Measurements from ENCODE around the gene SERBP1. TPM values are rescaled to one million over a fixed set of nuclear protein-coding genes. Genes with fewer than 3 reads are reported as not detected.

The SERBP1 gene
- total and polyA plus RNA-seq, 5 donors from 2014 or later, result 131 to 148 (median 137) TPM

GRCh38 chr1:67382292-67382691 lies 47.9 kb downstream of the SERBP1 start:
- peaks cover 4 to 35% (median 8%) of the 10 kb centered on the region in 7 donors for H3K9me3 Mint-ChIP-seq
- H3K4me3 Mint-ChIP-seq, result no peak overlapping the region
- Histone ChIP-seq H3K9me3 (ENCODE audit: control insufficient read depth in 2 of 2, low read length in 2 of 2) (peaks cover 15 to 19% of the 10 kb centered on the region in 2 experiments), H3K36me3 (ENCODE audit: control insufficient read depth, insufficient read depth, low read length) (peaks cover 37% of the 10 kb centered on the region), H3K27ac (ENCODE audit: insufficient read depth, low read length, poor library complexity, severe bottlenecking) (no peak overlapping the region), H3K4me1 (ENCODE audit: control insufficient read depth, insufficient read depth, low read length, poor library complexity, severe bottlenecking) (no peaks in the 10 kb centered on the region), H3K4me3 (ENCODE audit: low read depth, low read length) (no peak overlapping the region), H3K27me3 (ENCODE audit: control insufficient read depth, insufficient read depth, low read length) (no peaks in the 10 kb centered on the region)
- DNase-seq (no peak), ATAC-seq (ENCODE audit: low read depth in 2 of 2) (no peak)
- H3K36me3 Mint-ChIP-seq, result peaks cover 32% of the 10 kb centered on the region
- H3K27ac Mint-ChIP-seq, result no peak overlapping the region
- H3K4me1 Mint-ChIP-seq, result peaks cover 0 to 5% (median 0%) of the 10 kb centered on the region in 4 donors
- no peaks in the 10 kb centered on the region for H3K27me3 Mint-ChIP-seq

DNA sequence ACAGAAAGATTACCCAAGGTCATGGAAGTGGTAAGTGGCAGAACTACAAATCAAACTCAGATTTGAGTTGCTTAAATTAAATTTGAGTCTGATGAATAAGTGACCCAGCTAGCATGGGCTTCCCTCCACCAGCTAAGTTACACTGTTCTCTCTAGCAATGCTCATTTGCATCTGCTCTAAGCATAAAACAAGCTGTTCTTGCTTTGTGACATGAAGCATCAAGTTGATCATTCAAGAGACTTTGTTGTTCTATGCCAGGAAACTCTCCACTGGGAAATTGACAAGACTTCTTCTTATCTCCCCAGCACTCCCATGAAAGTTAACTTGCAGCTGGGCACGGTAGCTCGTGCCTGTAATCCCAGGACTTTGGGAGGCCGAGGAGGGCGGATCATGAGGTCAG lies 49.0 kb downstream of the SERBP1 start:
- Histone ChIP-seq H3K4me1 (ENCODE audit: control insufficient read depth, insufficient read depth, low read length, poor library complexity, severe bottlenecking) (no peaks in the 10 kb centered on the region), H3K27me3 (ENCODE audit: control insufficient read depth, insufficient read depth, low read length) (no peaks in the 10 kb centered on the region), H3K27ac (ENCODE audit: insufficient read depth, low read length, poor library complexity, severe bottlenecking) (no peak overlapping the region), H3K9me3 (ENCODE audit: control insufficient read depth in 2 of 2, low read length in 2 of 2) (peaks cover 15 to 19% of the 10 kb centered on the region in 2 experiments), H3K36me3 (ENCODE audit: control insufficient read depth, insufficient read depth, low read length) (peaks cover 33% of the 10 kb centered on the region), H3K4me3 (ENCODE audit: low read depth, low read length) (no peak overlapping the region)
- Mint-ChIP-seq H3K4me3 (no peak overlapping the region), H3K4me1 (peaks cover 0 to 5% (median 0%) of the 10 kb centered on the region in 4 donors), H3K27me3 (no peaks in the 10 kb centered on the region), H3K27ac (no peak overlapping the region), H3K36me3 (peaks cover 36% of the 10 kb centered on the region), H3K9me3 (peaks cover 4 to 35% (median 8%) of the 10 kb centered on the region in 7 donors)
- ATAC-seq (ENCODE audit: low read depth in 2 of 2), result no peak
- no peak for DNase-seq

- H3K4me3 ChIP-seq (ENCODE audit: low read depth, low read length), result no peak overlapping the region
- Mint-ChIP-seq H3K27ac (no peak overlapping the region), H3K9me3 (peaks cover 0 to 5% (median under 1%) of the 10 kb centered on the region in 7 donors), H3K27me3 (no peaks in the 10 kb centered on the region), H3K36me3 (peaks cover 17% of the 10 kb centered on the region), H3K4me1 (no peaks in the 10 kb centered on the region), H3K4me3 (no peak overlapping the region)
- H3K9me3 ChIP-seq (ENCODE audit: control insufficient read depth in 2 of 2, low read length in 2 of 2), result no peaks in the 10 kb centered on the region
- no peaks in the 10 kb centered on the region for H3K4me1 ChIP-seq (ENCODE audit: control insufficient read depth, insufficient read depth, low read length, poor library complexity, severe bottlenecking)
- DNase-seq, result no peak
- H3K36me3 ChIP-seq (ENCODE audit: control insufficient read depth, insufficient read depth, low read length), result peaks cover 14% of the 10 kb centered on the region
- H3K27me3 ChIP-seq (ENCODE audit: control insufficient read depth, insufficient read depth, low read length), result no peaks in the 10 kb centered on the region
- ATAC-seq (ENCODE audit: low read depth in 2 of 2), result no peak
- H3K27ac ChIP-seq (ENCODE audit: insufficient read depth, low read length, poor library complexity, severe bottlenecking), result no peak overlapping the region
These were observed 52.9 kb downstream of the SERBP1 start for GRCh38 chr1:67377253-67377652.

DNA sequence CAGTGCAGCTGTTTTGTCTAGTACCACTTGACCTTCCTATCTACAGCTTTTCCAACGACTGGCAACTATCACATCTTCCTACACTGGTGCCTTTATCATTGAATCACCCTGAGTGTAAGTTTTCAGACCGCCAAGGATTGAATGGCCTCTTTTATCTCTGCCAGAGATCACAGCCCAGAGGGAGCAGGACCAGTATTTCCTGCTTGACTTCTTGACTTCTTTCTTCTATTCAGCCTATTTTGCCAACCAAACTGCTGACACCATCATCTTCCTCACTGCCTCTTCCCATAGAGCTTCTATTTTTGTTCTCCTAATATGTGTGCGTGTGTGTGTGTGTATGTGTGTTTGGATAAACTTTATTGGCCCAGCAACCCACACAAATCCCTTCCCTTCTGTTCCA lies 53.8 kb downstream of the SERBP1 start:
- Mint-ChIP-seq H3K27me3 (no peaks in the 10 kb centered on the region), H3K36me3 (peaks cover 19% of the 10 kb centered on the region), H3K4me1 (no peaks in the 10 kb centered on the region), H3K4me3 (no peak overlapping the region), H3K9me3 (peaks cover 0 to 5% (median 0%) of the 10 kb centered on the region in 7 donors), H3K27ac (peak overlapping the region in 1 of 3 donors; percentile 5)
- Histone ChIP-seq H3K4me1 (ENCODE audit: control insufficient read depth, insufficient read depth, low read length, poor library complexity, severe bottlenecking) (no peaks in the 10 kb centered on the region), H3K4me3 (ENCODE audit: low read depth, low read length) (no peak overlapping the region), H3K36me3 (ENCODE audit: control insufficient read depth, insufficient read depth, low read length) (peaks cover 14% of the 10 kb centered on the region), H3K9me3 (ENCODE audit: control insufficient read depth in 2 of 2, low read length in 2 of 2) (no peaks in the 10 kb centered on the region), H3K27ac (ENCODE audit: insufficient read depth, low read length, poor library complexity, severe bottlenecking) (no peak overlapping the region), H3K27me3 (ENCODE audit: control insufficient read depth, insufficient read depth, low read length) (no peaks in the 10 kb centered on the region)
- DNase-seq (no peak), ATAC-seq (ENCODE audit: low read depth in 2 of 2) (no peak)

- no peaks in the 10 kb centered on the region for H3K9me3 Mint-ChIP-seq
- H3K27ac Mint-ChIP-seq, result no peak overlapping the region
These were observed 57.3 kb downstream of the SERBP1 start for GRCh38 chr1:67372898-67373297.

GRCh38 chr1:67372136-67372535 lies 58.1 kb downstream of the SERBP1 start:
- H3K36me3 ChIP-seq (ENCODE audit: control insufficient read depth, insufficient read depth, low read length), result peaks cover 3% of the 10 kb centered on the region
- no peaks in the 10 kb centered on the region for H3K9me3 ChIP-seq (ENCODE audit: control insufficient read depth in 2 of 2, low read length in 2 of 2)
- no peaks in the 10 kb centered on the region for H3K27me3 Mint-ChIP-seq
- H3K27ac ChIP-seq (ENCODE audit: insufficient read depth, low read length, poor library complexity, severe bottlenecking), result no peak overlapping the region
- no peaks in the 10 kb centered on the region for H3K4me1 ChIP-seq (ENCODE audit: control insufficient read depth, insufficient read depth, low read length, poor library complexity, severe bottlenecking)
- no peaks in the 10 kb centered on the region for H3K27me3 ChIP-seq (ENCODE audit: control insufficient read depth, insufficient read depth, low read length)
- no peak overlapping the region for H3K4me3 Mint-ChIP-seq
- H3K4me3 ChIP-seq (ENCODE audit: low read depth, low read length), result no peak overlapping the region
- H3K4me1 Mint-ChIP-seq, result no peaks in the 10 kb centered on the region
- H3K9me3 Mint-ChIP-seq, result peaks cover 0 to 2% (median 0%) of the 10 kb centered on the region in 7 donors
- DNase-seq (no peak), ATAC-seq (ENCODE audit: low read depth in 2 of 2) (no peak)
- peaks cover 18% of the 10 kb centered on the region for H3K36me3 Mint-ChIP-seq
- peak overlapping the region in 1 of 3 donors; percentile 23 for H3K27ac Mint-ChIP-seq

More at GRCh38 chr1:67372898-67373297, 57.3 kb downstream of the SERBP1 start:
- DNase-seq (no peak), ATAC-seq (ENCODE audit: low read depth in 2 of 2) (no peak)
- H3K27me3 ChIP-seq (ENCODE audit: control insufficient read depth, insufficient read depth, low read length), result no peaks in the 10 kb centered on the region
- H3K27me3 Mint-ChIP-seq, result no peaks in the 10 kb centered on the region
- no peak overlapping the region for H3K4me3 ChIP-seq (ENCODE audit: low read depth, low read length)
- peaks cover 18% of the 10 kb centered on the region for H3K36me3 Mint-ChIP-seq
- H3K4me3 Mint-ChIP-seq, result no peak overlapping the region
- H3K36me3 ChIP-seq (ENCODE audit: control insufficient read depth, insufficient read depth, low read length), result peaks cover 3% of the 10 kb centered on the region
- H3K9me3 ChIP-seq (ENCODE audit: control insufficient read depth in 2 of 2, low read length in 2 of 2), result no peaks in the 10 kb centered on the region
- no peak overlapping the region for H3K27ac ChIP-seq (ENCODE audit: insufficient read depth, low read length, poor library complexity, severe bottlenecking)
- H3K4me1 ChIP-seq (ENCODE audit: control insufficient read depth, insufficient read depth, low read length, poor library complexity, severe bottlenecking), result no peaks in the 10 kb centered on the region
- no peaks in the 10 kb centered on the region for H3K4me1 Mint-ChIP-seq

- no peak for DNase-seq
- Mint-ChIP-seq H3K27ac (no peak overlapping the region), H3K9me3 (peaks cover 0 to 2% (median 0%) of the 10 kb centered on the region in 7 donors), H3K4me3 (no peak overlapping the region), H3K27me3 (no peaks in the 10 kb centered on the region), H3K36me3 (peaks cover 15% of the 10 kb centered on the region), H3K4me1 (no peaks in the 10 kb centered on the region)
- ATAC-seq (ENCODE audit: low read depth in 2 of 2), result no peak
- H3K4me3 ChIP-seq (ENCODE audit: low read depth, low read length), result no peak overlapping the region
- no peaks in the 10 kb centered on the region for H3K9me3 ChIP-seq (ENCODE audit: control insufficient read depth in 2 of 2, low read length in 2 of 2)
- H3K27ac ChIP-seq (ENCODE audit: insufficient read depth, low read length, poor library complexity, severe bottlenecking), result no peak overlapping the region
- no peaks in the 10 kb centered on the region for H3K4me1 ChIP-seq (ENCODE audit: control insufficient read depth, insufficient read depth, low read length, poor library complexity, severe bottlenecking)
- H3K36me3 ChIP-seq (ENCODE audit: control insufficient read depth, insufficient read depth, low read length), result peaks cover 3% of the 10 kb centered on the region
- H3K27me3 ChIP-seq (ENCODE audit: control insufficient read depth, insufficient read depth, low read length), result no peaks in the 10 kb centered on the region
These were observed 58.5 kb downstream of the SERBP1 start for GRCh38 chr1:67371681-67372080.

- Histone ChIP-seq H3K27ac (ENCODE audit: insufficient read depth, low read length, poor library complexity, severe bottlenecking) (no peak overlapping the region), H3K4me1 (ENCODE audit: control insufficient read depth, insufficient read depth, low read length, poor library complexity, severe bottlenecking) (no peaks in the 10 kb centered on the region), H3K27me3 (ENCODE audit: control insufficient read depth, insufficient read depth, low read length) (no peaks in the 10 kb centered on the region), H3K9me3 (ENCODE audit: control insufficient read depth in 2 of 2, low read length in 2 of 2) (no peaks in the 10 kb centered on the region), H3K36me3 (ENCODE audit: control insufficient read depth, insufficient read depth, low read length) (peaks cover 3% of the 10 kb centered on the region), H3K4me3 (ENCODE audit: low read depth, low read length) (no peak overlapping the region)
- H3K9me3 Mint-ChIP-seq, result peaks cover 0 to 2% (median 0%) of the 10 kb centered on the region in 7 donors
- no peak overlapping the region for H3K4me3 Mint-ChIP-seq
- no peak overlapping the region for H3K27ac Mint-ChIP-seq
- peaks cover 9% of the 10 kb centered on the region for H3K36me3 Mint-ChIP-seq
- H3K4me1 Mint-ChIP-seq, result no peaks in the 10 kb centered on the region
- DNase-seq (no peak), ATAC-seq (ENCODE audit: low read depth in 2 of 2) (no peak)
- no peaks in the 10 kb centered on the region for H3K27me3 Mint-ChIP-seq
These were observed 59.2 kb downstream of the SERBP1 start for GRCh38 chr1:67371043-67371442.
